IMR-90 (cell line): ENCODE measurements around the gene PALLD.
A peak's percentile ranks its signal among the peaks of the same experiment; 100 is the strongest.

Source experiments
- CHD1 ChIP-seq: IDR thresholded peaks from 2 replicates; pipeline ENCODE4 v1.6.1; 2012; ENCODE audit warnings: low read depth, low read length, improper control_type of control experiment
- ELK1 ChIP-seq: fragments of 150-350 bp; IDR thresholded peaks from 2 replicates; pipeline ENCODE4 v1.6.1; 2016; ENCODE audit warnings: low read depth, mild to moderate bottlenecking, low read length, moderate library complexity, borderline replicate concordance
- FOS ChIP-seq: fragments of 150-350 bp; IDR thresholded peaks from 2 replicates; pipeline ENCODE4 v1.6.1; 2016; ENCODE audit warnings: low read depth, low read length
- MAFK ChIP-seq: IDR thresholded peaks from 2 replicates; pipeline ENCODE4 v1.6.1; 2012; ENCODE audit warnings: low read depth, low read length, improper control_type of control experiment
- MAZ ChIP-seq: IDR thresholded peaks from 2 replicates; pipeline ENCODE4 v1.6.1; 2012; ENCODE audit warnings: low read depth, mild to moderate bottlenecking, low read length, improper control_type of control experiment, moderate library complexity, borderline replicate concordance
- POLR2A ChIP-seq: IDR thresholded peaks from 2 replicates; pipeline ENCODE4 v1.6.1; 2012; ENCODE audit warnings: mild to moderate bottlenecking, low read depth, low read length
- RFX5 ChIP-seq: IDR thresholded peaks from 2 replicates; pipeline ENCODE4 v1.8.0; 2012; ENCODE audit warnings: low read depth, mild to moderate bottlenecking, low read length, moderate library complexity
- SMC3 ChIP-seq: fragments of 150-350 bp; IDR thresholded peaks from 2 replicates; pipeline ENCODE4 v1.6.1; 2016; ENCODE audit warnings: low read depth, mild to moderate bottlenecking, antibody characterized with exemption, low read length, moderate library complexity
- USF2 ChIP-seq: fragments of 150-350 bp; IDR thresholded peaks from 2 replicates; pipeline ENCODE4 v1.6.1; 2017; ENCODE audit warnings: mild to moderate bottlenecking, antibody characterized with exemption, low read length, low read depth
- TF ChIP-seq, protein P1 (sequence below): conservative IDR thresholded peaks from 2 replicates; pipeline ENCODE4 v1.5.1; 2012; ENCODE audit warnings: mild to moderate bottlenecking, low read depth, low read length, improper control_type of control experiment

DNA sequence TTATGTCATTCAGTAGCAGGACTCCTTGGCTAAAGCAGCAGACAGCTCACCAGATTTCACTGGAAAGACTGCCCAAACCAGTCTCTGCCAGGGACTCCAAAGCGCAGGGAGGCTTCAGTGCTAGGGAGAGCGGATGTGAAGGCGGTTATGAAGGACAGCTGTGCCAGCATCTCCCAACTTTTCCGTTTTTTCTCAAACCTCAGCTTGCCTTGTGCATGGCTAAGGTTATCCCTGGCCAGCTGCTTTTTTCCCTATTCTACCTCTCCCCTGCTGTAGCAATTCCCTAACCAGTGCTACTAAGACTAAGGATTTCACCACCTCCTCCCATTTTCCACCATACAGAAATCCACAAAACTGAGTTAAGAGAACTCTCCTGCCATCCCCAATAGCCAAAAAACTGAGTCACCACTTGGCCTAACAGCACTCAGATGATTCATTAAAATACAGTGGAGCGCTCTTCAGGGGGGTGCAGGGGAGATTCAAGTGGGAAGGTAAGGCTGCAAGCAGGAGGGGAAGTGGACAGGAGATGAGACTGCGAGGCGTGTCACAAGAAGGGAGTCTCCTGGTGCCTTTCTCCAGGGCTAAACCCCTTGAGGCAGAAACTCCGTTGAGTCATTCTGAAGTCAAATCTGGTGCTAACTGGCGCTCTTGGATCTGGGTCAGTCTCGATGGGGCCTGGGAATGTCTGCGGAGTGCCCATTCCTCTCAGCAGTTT lies 90.7 kb downstream of the PALLD start:
- no peak for TF ChIP-seq SMC3
- TF ChIP-seq RFX5, result no peak
- TF ChIP-seq, protein P1, sequence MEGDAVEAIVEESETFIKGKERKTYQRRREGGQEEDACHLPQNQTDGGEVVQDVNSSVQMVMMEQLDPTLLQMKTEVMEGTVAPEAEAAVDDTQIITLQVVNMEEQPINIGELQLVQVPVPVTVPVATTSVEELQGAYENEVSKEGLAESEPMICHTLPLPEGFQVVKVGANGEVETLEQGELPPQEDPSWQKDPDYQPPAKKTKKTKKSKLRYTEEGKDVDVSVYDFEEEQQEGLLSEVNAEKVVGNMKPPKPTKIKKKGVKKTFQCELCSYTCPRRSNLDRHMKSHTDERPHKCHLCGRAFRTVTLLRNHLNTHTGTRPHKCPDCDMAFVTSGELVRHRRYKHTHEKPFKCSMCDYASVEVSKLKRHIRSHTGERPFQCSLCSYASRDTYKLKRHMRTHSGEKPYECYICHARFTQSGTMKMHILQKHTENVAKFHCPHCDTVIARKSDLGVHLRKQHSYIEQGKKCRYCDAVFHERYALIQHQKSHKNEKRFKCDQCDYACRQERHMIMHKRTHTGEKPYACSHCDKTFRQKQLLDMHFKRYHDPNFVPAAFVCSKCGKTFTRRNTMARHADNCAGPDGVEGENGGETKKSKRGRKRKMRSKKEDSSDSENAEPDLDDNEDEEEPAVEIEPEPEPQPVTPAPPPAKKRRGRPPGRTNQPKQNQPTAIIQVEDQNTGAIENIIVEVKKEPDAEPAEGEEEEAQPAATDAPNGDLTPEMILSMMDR, result no peak
- TF ChIP-seq POLR2A, result no peak
- TF ChIP-seq USF2, result no peak
- no peak for TF ChIP-seq ELK1
- peak; percentile 80 for TF ChIP-seq FOS
- TF ChIP-seq CHD1, result no peak
- no peak for TF ChIP-seq MAFK
- TF ChIP-seq MAZ, result no peak
